Natural killer cell (primary cell): ENCODE results near the gene HOXD4. TPM values are rescaled to one million over a fixed set of nuclear protein-coding genes. Genes with fewer than 3 reads are reported as not detected.

Source experiments
- ATAC-seq, 3 donors: fragments of 150-1000 bp in 2 of 3; fragments of 200-7000 bp in 1 of 3; cut with Tn5 transposase; 1 replicate in 1 of 3; 2 replicates in 2 of 3; pipeline ENCODE4 v1.10.0; 2021; ENCODE audit warnings: mild to moderate bottlenecking in 2 of 3, moderate library complexity in 2 of 3
- DNase-seq, 2 donors: peaks; one replicate each; pipeline versions ENCODE4 v3.0.0 to v3.0.0-alpha.2; 2013 to 2021; ENCODE audit warnings: mixed read lengths in 1 of 2
- H3K27ac ChIP-seq: one replicate; pipeline ENCODE4 v1.5.1; 2013; ENCODE audit warnings: mild to moderate bottlenecking, low read length
- H3K27me3 ChIP-seq: one replicate; pipeline ENCODE4 v1.6.1; 2013; ENCODE audit warnings: low read length; ENCODE audit not compliant: control insufficient read depth, insufficient read depth
- H3K36me3 ChIP-seq: one replicate; pipeline ENCODE4 v1.6.1; 2013; ENCODE audit warnings: low read length; ENCODE audit not compliant: control insufficient read depth, insufficient read depth
- H3K4me1 ChIP-seq: one replicate; pipeline ENCODE4 v1.6.1; 2013; ENCODE audit warnings: low read length; ENCODE audit not compliant: control insufficient read depth, insufficient read depth
- H3K4me3 ChIP-seq: one replicate; pipeline ENCODE4 v1.5.1; 2013; ENCODE audit warnings: low read length
- H3K9me3 ChIP-seq: one replicate; pipeline ENCODE4 v1.6.1; 2013; ENCODE audit warnings: low read length; ENCODE audit not compliant: control insufficient read depth, insufficient read depth
- H3K27ac Mint-ChIP-seq, 2 donors: one replicate each; pipeline ENCODE4 v1.8.0; 2022; ENCODE audit warnings: mild to moderate bottlenecking in 2 of 2, mixed read lengths in 2 of 2, moderate library complexity in 1 of 2
- H3K27me3 Mint-ChIP-seq, 2 donors: one replicate each; pipeline ENCODE4 v1.8.0; 2022; ENCODE audit warnings: low read depth in 2 of 2, mixed read lengths in 2 of 2
- H3K36me3 Mint-ChIP-seq: one replicate; pipeline ENCODE4 v1.8.0; 2022; ENCODE audit warnings: mixed read lengths
- H3K4me1 Mint-ChIP-seq, 2 donors: one replicate each; pipeline ENCODE4 v1.8.0; 2022; ENCODE audit warnings: mixed read lengths in 2 of 2
- H3K4me3 Mint-ChIP-seq: one replicate; pipeline ENCODE4 v1.8.0; 2022; ENCODE audit warnings: mild to moderate bottlenecking, moderate library complexity, mixed read lengths
- H3K9me3 Mint-ChIP-seq, 2 donors: one replicate each; pipeline ENCODE4 v1.8.0; 2022; ENCODE audit warnings: mixed read lengths in 2 of 2
- WGBS: methylation state at CpG from one replicate; pipeline ENCODE4 v1.1.7; 2013; ENCODE audit warnings: missing lambda C conversion rate; ENCODE audit not compliant: insufficient coverage; 5-methylcytosine and 5-hydroxymethylcytosine counted together
- intact Hi-C: fragments of 100-400 bp; cut with micrococcal nuclease; formaldehyde crosslinking; loops from one replicate; pipeline ENCODE4 v1.14.2; 2022
- total RNA-seq, 4 donors: library from RNA; stranded (reverse); fragments of 120-200 nt in 1 of 4; gene quantifications; one replicate each; pipeline versions ENCODE4 v1.2.3 to v1.2.4, GENCODE V29; 2013 to 2022
- TF ChIP-seq, protein P1 (sequence below): fragments of 200-600 bp; IDR thresholded peaks from one replicate; pipeline ENCODE4 v1.8.0; 2022; ENCODE audit warnings: antibody characterized with exemption

The HOXD4 gene
- total RNA-seq, 3 donors from 2014 or later (not counting 1 experiment from before 2014, with no cell fraction given): not detected

DNA sequence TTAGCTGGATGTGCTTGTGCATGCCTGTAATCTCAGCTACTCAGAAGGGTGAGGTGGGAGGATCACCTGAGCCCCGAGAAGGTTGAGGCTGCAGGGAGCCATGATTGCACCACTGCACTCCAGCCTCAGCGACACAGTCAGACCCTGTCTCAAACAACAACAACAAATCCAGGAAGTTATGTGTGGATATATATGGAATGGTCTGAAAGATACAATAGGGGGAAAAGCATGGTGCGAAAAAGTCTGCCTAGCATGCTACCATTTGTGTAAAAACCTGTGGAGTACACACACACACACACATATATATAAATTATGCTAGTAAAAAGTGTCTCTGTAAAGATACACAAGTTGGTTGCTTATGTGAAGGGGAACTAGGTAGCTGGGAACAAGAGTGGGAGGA, 30.2 kb downstream of the HOXD4 start:
- DNase-seq: no peak
- no peaks in the 10 kb centered on the region for H3K4me1 ChIP-seq
- H3K4me3 ChIP-seq: no peak overlapping the region
- ATAC-seq: no peak
- TF ChIP-seq, protein P1, sequence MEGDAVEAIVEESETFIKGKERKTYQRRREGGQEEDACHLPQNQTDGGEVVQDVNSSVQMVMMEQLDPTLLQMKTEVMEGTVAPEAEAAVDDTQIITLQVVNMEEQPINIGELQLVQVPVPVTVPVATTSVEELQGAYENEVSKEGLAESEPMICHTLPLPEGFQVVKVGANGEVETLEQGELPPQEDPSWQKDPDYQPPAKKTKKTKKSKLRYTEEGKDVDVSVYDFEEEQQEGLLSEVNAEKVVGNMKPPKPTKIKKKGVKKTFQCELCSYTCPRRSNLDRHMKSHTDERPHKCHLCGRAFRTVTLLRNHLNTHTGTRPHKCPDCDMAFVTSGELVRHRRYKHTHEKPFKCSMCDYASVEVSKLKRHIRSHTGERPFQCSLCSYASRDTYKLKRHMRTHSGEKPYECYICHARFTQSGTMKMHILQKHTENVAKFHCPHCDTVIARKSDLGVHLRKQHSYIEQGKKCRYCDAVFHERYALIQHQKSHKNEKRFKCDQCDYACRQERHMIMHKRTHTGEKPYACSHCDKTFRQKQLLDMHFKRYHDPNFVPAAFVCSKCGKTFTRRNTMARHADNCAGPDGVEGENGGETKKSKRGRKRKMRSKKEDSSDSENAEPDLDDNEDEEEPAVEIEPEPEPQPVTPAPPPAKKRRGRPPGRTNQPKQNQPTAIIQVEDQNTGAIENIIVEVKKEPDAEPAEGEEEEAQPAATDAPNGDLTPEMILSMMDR: no peak
- intact Hi-C loops: no loop called here
- H3K4me1 Mint-ChIP-seq: no peaks in the 10 kb centered on the region
- H3K27ac ChIP-seq: no peak overlapping the region
- WGBS: no CpG with 5 or more reads among the region's 3 CpGs
- H3K27me3 Mint-ChIP-seq: peaks cover 52 to 63% of the 10 kb centered on the region in 2 donors
- no peaks in the 10 kb centered on the region for H3K36me3 ChIP-seq
- no peaks in the 10 kb centered on the region for H3K9me3 Mint-ChIP-seq
- no peaks in the 10 kb centered on the region for H3K9me3 ChIP-seq
- peaks cover 33% of the 10 kb centered on the region for H3K27me3 ChIP-seq
- peaks cover 16% of the 10 kb centered on the region for H3K36me3 Mint-ChIP-seq
- no peak overlapping the region for H3K27ac Mint-ChIP-seq
- no peak overlapping the region for H3K4me3 Mint-ChIP-seq

- Mint-ChIP-seq H3K27ac (no peak overlapping the region), H3K4me1 (peaks cover 6 to 7% of the 10 kb centered on the region in 2 donors), H3K9me3 (no peaks in the 10 kb centered on the region), H3K27me3 (peaks cover 50 to 60% of the 10 kb centered on the region in 2 donors), H3K36me3 (peaks cover 16% of the 10 kb centered on the region), H3K4me3 (no peak overlapping the region)
- TF ChIP-seq, protein P1: no peak
- Histone ChIP-seq H3K4me3 (no peak overlapping the region), H3K36me3 (no peaks in the 10 kb centered on the region), H3K9me3 (no peaks in the 10 kb centered on the region), H3K27ac (no peak overlapping the region), H3K27me3 (peaks cover 25% of the 10 kb centered on the region), H3K4me1 (peaks cover 2% of the 10 kb centered on the region)
- DNase-seq (no peak), ATAC-seq (no peak)
- WGBS: 80% methylated on average over 3 of the region's 3 CpGs
- intact Hi-C loops: no loop called here
Observed at GRCh38 chr2:176182671-176183070, 31.3 kb downstream of the HOXD4 start.

- peaks cover 17% of the 10 kb centered on the region for H3K27me3 ChIP-seq
- ATAC-seq (no peak), DNase-seq (no peak)
- Mint-ChIP-seq H3K4me3 (no peak overlapping the region), H3K36me3 (peaks cover 9% of the 10 kb centered on the region), H3K9me3 (no peaks in the 10 kb centered on the region), H3K27ac (no peak overlapping the region), H3K4me1 (peaks cover 13 to 14% of the 10 kb centered on the region in 2 donors), H3K27me3 (peaks cover 52 to 59% of the 10 kb centered on the region in 2 donors)
- WGBS: 50% methylated on average over 1 of the region's 2 CpGs
- peaks cover 18% of the 10 kb centered on the region for H3K4me1 ChIP-seq
- H3K27ac ChIP-seq: no peak overlapping the region
- no peaks in the 10 kb centered on the region for H3K36me3 ChIP-seq
- H3K9me3 ChIP-seq: no peaks in the 10 kb centered on the region
- TF ChIP-seq, protein P1: no peak
- no peak overlapping the region for H3K4me3 ChIP-seq
- intact Hi-C loops: no loop called here
Observed at GRCh38 chr2:176184749-176185148, 33.4 kb downstream of the HOXD4 start.

DNA sequence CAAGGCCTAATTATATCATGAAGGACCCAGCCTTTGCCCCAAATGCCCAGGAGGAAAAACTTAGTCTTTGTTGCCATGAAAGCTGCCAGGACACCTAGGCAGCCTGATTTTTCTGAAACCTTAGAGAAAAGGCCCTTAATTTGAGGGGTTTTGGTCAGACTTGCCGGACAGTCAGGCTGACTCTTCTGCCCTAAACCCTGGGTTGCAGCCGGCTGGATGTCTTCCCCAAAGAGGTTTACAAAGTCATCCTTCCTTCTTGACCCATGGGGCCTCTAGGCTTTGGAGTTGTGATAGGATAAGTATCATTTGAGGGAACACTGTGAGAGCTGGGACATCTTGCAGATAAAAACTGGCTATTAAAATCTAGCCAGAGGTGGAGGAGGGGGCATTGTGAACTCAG, 34.7 kb downstream of the HOXD4 start:
- H3K9me3 ChIP-seq: no peaks in the 10 kb centered on the region
- ATAC-seq (no peak), DNase-seq (no peak)
- Mint-ChIP-seq H3K27ac (no peak overlapping the region), H3K36me3 (peaks cover 8% of the 10 kb centered on the region), H3K9me3 (no peaks in the 10 kb centered on the region), H3K27me3 (peaks cover 53 to 60% of the 10 kb centered on the region in 2 donors), H3K4me3 (no peak overlapping the region), H3K4me1 (peaks cover 13 to 16% of the 10 kb centered on the region in 2 donors)
- 100% methylated on average over 2 of the region's 2 CpGs for WGBS
- TF ChIP-seq, protein P1: no peak
- H3K27me3 ChIP-seq: peaks cover 23% of the 10 kb centered on the region
- no peaks in the 10 kb centered on the region for H3K36me3 ChIP-seq
- H3K27ac ChIP-seq: no peak overlapping the region
- intact Hi-C loops: no loop called here
- peaks cover 20% of the 10 kb centered on the region for H3K4me1 ChIP-seq
- H3K4me3 ChIP-seq: no peak overlapping the region
